SK-N-SH (cell line): ENCODE data around the gene TMEM179. TPM values are rescaled to one million over a fixed set of nuclear protein-coding genes. Genes with fewer than 3 reads are reported as not detected.

Source experiments
- CTCF ChIA-PET: fragments of 300-600, 350-600 bp; formaldehyde crosslinking; extraction: SDS; loops from one replicate; lab custom pipeline; 2021; lab: Yijun Ruan, JAX
- POLR2A ChIA-PET: fragments of 350-600 bp; sonication (Branson Sonifier 250); formaldehyde crosslinking; extraction: SDS; loops from one replicate; lab custom pipeline; 2020; ENCODE audit warnings: antibody characterized with exemption, inconsistent platforms; lab: Yijun Ruan, JAX
- DNase-seq: peaks from one replicate; pipeline ENCODE4 v3.0.0; 2012
- H2AFZ ChIP-seq: fragments of 200-600 bp; sonication (generic); 2 replicates; pipeline ENCODE4 v1.8.1; 2016; ENCODE audit warnings: antibody characterized with exemption, mild to moderate bottlenecking, low read depth
- H3F3A ChIP-seq: fragments of 200-600 bp; sonication (generic); replicated peaks from 2 replicates; pipeline ENCODE3; 2016; ENCODE audit warnings: antibody characterized with exemption, mild to moderate bottlenecking; ENCODE audit not compliant: insufficient read depth
- H3K27ac ChIP-seq, 2 experiments: fragments of 200-500 bp in 1 of 2; fragments of 200-600 bp in 1 of 2; sonication (Bioruptor generic) in 1 of 2; sonication (generic), shearing (Covaris generic) in 1 of 2; 2 replicates each; pipeline versions ENCODE4 v1.5.1 to v1.6.1; 2014 to 2016; ENCODE audit warnings: low read depth in 2 of 2, inconsistent platforms in 1 of 2, low read length in 1 of 2, mild to moderate bottlenecking in 1 of 2, mixed read lengths in 1 of 2
- H3K27me3 ChIP-seq: fragments of 200-600 bp; sonication (generic), shearing (Covaris generic); 2 replicates; pipeline ENCODE4 v1.6.1; 2016; ENCODE audit warnings: mixed run types; ENCODE audit not compliant: insufficient read depth
- H3K36me3 ChIP-seq, 2 experiments: fragments of 200-500 bp in 1 of 2; fragments of 200-600 bp in 1 of 2; sonication (Bioruptor generic) in 1 of 2; sonication (generic) in 1 of 2; replicated peaks in 1 of 2; 2 replicates each; pipeline versions ENCODE3 to v1.5.1; 2014 to 2016; ENCODE audit warnings: low read length in 1 of 2, mild to moderate bottlenecking in 1 of 2; ENCODE audit not compliant: insufficient read depth in 2 of 2, control insufficient read depth in 1 of 2
- H3K4me1 ChIP-seq, 2 experiments: fragments of 200-500 bp in 1 of 2; fragments of 200-600 bp in 1 of 2; sonication (Bioruptor generic) in 1 of 2; sonication (generic), shearing (Covaris generic) in 1 of 2; 2 replicates each; pipeline versions ENCODE4 v1.5.1 to v1.6.1; 2014 to 2016; ENCODE audit warnings: low read depth in 1 of 2, low read length in 1 of 2, mixed run types in 1 of 2; ENCODE audit not compliant: insufficient read depth in 2 of 2, control insufficient read depth in 1 of 2
- H3K4me2 ChIP-seq: fragments of 200-600 bp; sonication (generic), shearing (Covaris generic); 2 replicates; pipeline ENCODE4 v1.6.1; 2017; ENCODE audit warnings: mixed run types
- H3K4me3 ChIP-seq, 2 experiments: fragments of 200-500 bp in 1 of 2; fragments of 200-600 bp in 1 of 2; sonication (Bioruptor generic) in 1 of 2; sonication (generic), shearing (Covaris generic) in 1 of 2; 2 replicates each; pipeline versions ENCODE4 v1.5.1 to v1.8.1; 2014 to 2016; ENCODE audit warnings: low read depth in 2 of 2, inconsistent platforms in 1 of 2, low read length in 1 of 2, mild to moderate bottlenecking in 1 of 2, mixed read lengths in 1 of 2, moderate library complexity in 1 of 2
- H3K79me2 ChIP-seq: fragments of 200-600 bp; sonication (generic); 2 replicates; pipeline ENCODE4 v1.8.1; 2017; ENCODE audit warnings: mild to moderate bottlenecking; ENCODE audit not compliant: insufficient read depth
- H3K9ac ChIP-seq: fragments of 200-600 bp; sonication (generic); 2 replicates; pipeline ENCODE4 v1.6.1; 2017; ENCODE audit warnings: mixed run types
- H3K9me2 ChIP-seq: fragments of 200-600 bp; sonication (generic); 2 replicates; pipeline ENCODE4 v1.6.1; 2017; ENCODE audit warnings: mixed run types
- H3K9me3 ChIP-seq: fragments of 200-600 bp; sonication (generic); 2 replicates; pipeline ENCODE4 v1.6.1; 2017; ENCODE audit warnings: mixed run types, mild to moderate bottlenecking, moderate library complexity
- H4K20me1 ChIP-seq: fragments of 200-600 bp; sonication (generic); 2 replicates; pipeline ENCODE4 v1.6.1; 2017; ENCODE audit warnings: mild to moderate bottlenecking, mixed run types; ENCODE audit not compliant: insufficient read depth
- CTCF ChIP-seq: fragments of 200-600 bp; sonication (generic); IDR thresholded peaks from 2 replicates; pipeline ENCODE4 v1.6.1; 2017; ENCODE audit warnings: antibody characterized with exemption, mild to moderate bottlenecking, moderate library complexity
- EZH2phosphoT487 ChIP-seq: fragments of 200-600 bp; sonication (generic); IDR thresholded peaks from 2 replicates; pipeline ENCODE4 v1.6.1; 2017; ENCODE audit warnings: low read depth, mixed run types, mild to moderate bottlenecking, antibody characterized with exemption, moderate library complexity, borderline replicate concordance
- FOSL2 ChIP-seq: IDR thresholded peaks from 2 replicates; pipeline ENCODE4 v1.4.0; 2012; ENCODE audit warnings: low read depth, mild to moderate bottlenecking, moderate library complexity, borderline replicate concordance
- JUND ChIP-seq: IDR thresholded peaks from 2 replicates; pipeline ENCODE4 v1.4.0; 2012
- MEF2A ChIP-seq: IDR thresholded peaks from 2 replicates; pipeline ENCODE4 v1.4.0; 2012; ENCODE audit warnings: low read depth, borderline replicate concordance
- MXI1 ChIP-seq: IDR thresholded peaks from 2 replicates; pipeline ENCODE4 v1.6.1; 2012; ENCODE audit warnings: mild to moderate bottlenecking, low read depth, low read length, improper control_type of control experiment
- NFIC ChIP-seq: IDR thresholded peaks from 2 replicates; pipeline ENCODE4 v1.4.0; 2012; ENCODE audit warnings: borderline replicate concordance
- NRF1 ChIP-seq: IDR thresholded peaks from 2 replicates; pipeline ENCODE4 v1.6.1; 2012; ENCODE audit warnings: low read depth, mild to moderate bottlenecking, low read length
- POLR2AphosphoS5 ChIP-seq: IDR thresholded peaks from 2 replicates; pipeline ENCODE4 v1.6.1; 2012; ENCODE audit warnings: low read depth, low read length
- RCOR1 ChIP-seq: fragments of 150-350 bp; IDR thresholded peaks from 2 replicates; pipeline ENCODE4 v1.6.1; 2017; ENCODE audit warnings: antibody characterized with exemption, low read length
- REST ChIP-seq: IDR thresholded peaks from 2 replicates; pipeline ENCODE4 v1.6.1; 2012; ENCODE audit warnings: mild to moderate bottlenecking, low read depth, low read length, moderate library complexity
- RFX5 ChIP-seq: IDR thresholded peaks from 2 replicates; pipeline ENCODE4 v1.6.1; 2012; ENCODE audit warnings: mild to moderate bottlenecking, improper control_type of control experiment, low read length
- SMC3 ChIP-seq: IDR thresholded peaks from 2 replicates; pipeline ENCODE4 v1.6.1; 2012; ENCODE audit warnings: low read depth, low read length, improper control_type of control experiment
- TAF1 ChIP-seq: IDR thresholded peaks from 2 replicates; pipeline ENCODE4 v1.6.1; 2012; ENCODE audit warnings: low read depth, mild to moderate bottlenecking, low read length, moderate library complexity, borderline replicate concordance
- TEAD4 ChIP-seq: IDR thresholded peaks from 2 replicates; pipeline ENCODE4 v1.4.0; 2012; ENCODE audit warnings: mild to moderate bottlenecking, borderline replicate concordance; ENCODE audit not compliant: insufficient read depth
- USF2 ChIP-seq: fragments of 150-350 bp; IDR thresholded peaks from 2 replicates; pipeline ENCODE4 v1.6.1; 2017; ENCODE audit warnings: antibody characterized with exemption, low read length, low read depth, borderline replicate concordance
- YY1 ChIP-seq: IDR thresholded peaks from 2 replicates; pipeline ENCODE4 v1.4.0; 2012; ENCODE audit warnings: low read depth, mild to moderate bottlenecking
- ZBTB33 ChIP-seq: IDR thresholded peaks from 2 replicates; pipeline ENCODE4 v1.4.0; 2012; ENCODE audit warnings: low read depth, borderline replicate concordance
- WGBS: methylation state at CpG from one replicate; pipeline ENCODE4 v1.1.6; 2017; ENCODE audit warnings: low lambda C conversion rate; 5-methylcytosine and 5-hydroxymethylcytosine counted together
- polyA plus RNA-seq, 3 experiments: library from polyadenylated mRNA; depleted of rRNA; stranded (reverse); fragments of >200 nt; gene quantifications; 2 replicates each; pipeline ENCODE4 v1.2.3, GENCODE V29; 2012

TMEM179 gene
- polyA plus RNA-seq, 1 of the 3 experiments (the other 2 are of a cell fraction) = 1.7 TPM

- no peak for DNase-seq
- Histone ChIP-seq H3K36me3 (no peaks in the 10 kb centered on the region), H3K4me3 (no peak overlapping the region), H3K4me1 (peaks cover 0 to 83% of the 10 kb centered on the region in 2 experiments; a peak in 1 of 4 replicates), H3K27me3 (no peaks in the 10 kb centered on the region), H3F3A (no peaks in the 10 kb centered on the region), H3K9me3 (no peaks in the 10 kb centered on the region), H3K27ac (no peak overlapping the region; a peak in 1 of 4 replicates), H3K9me2 (no peaks in the 10 kb centered on the region), H2AFZ (no peak overlapping the region), H3K79me2 (no peaks in the 10 kb centered on the region), H3K4me2 (no peak overlapping the region), H4K20me1 (no peaks in the 10 kb centered on the region), H3K9ac (no peak overlapping the region)
- 47% methylated on average over 3 of the region's 3 CpGs for WGBS
- CTCF ChIA-PET = interaction anchor here (1.2 to 2.6 kb wide), 4 partner anchors 10 to 48 kb away, joined by 3 to 16 read pairs (median 4); no protein-coding TSS in a partner anchor
- TF ChIP-seq JUND = no peak
- TF ChIP-seq YY1 = no peak
- TF ChIP-seq RCOR1 = no peak
- TF ChIP-seq FOSL2 = no peak
- TF ChIP-seq NRF1 = no peak
- TF ChIP-seq ZBTB33 = no peak
- TF ChIP-seq USF2 = no peak
- TF ChIP-seq TAF1 = no peak
- TF ChIP-seq NFIC = no peak
- TF ChIP-seq POLR2AphosphoS5 = no peak
- POLR2A ChIA-PET = no interaction called here
Measured at GRCh38 chr14:104592292-104592672, 12.3 kb downstream of the TMEM179 start.

GRCh38 chr14:104591506-104592291 lies 12.9 kb downstream of the TMEM179 start:
- Histone ChIP-seq H3K27me3 (no peaks in the 10 kb centered on the region), H3K9ac (no peak overlapping the region), H2AFZ (no peak overlapping the region), H3K9me2 (no peaks in the 10 kb centered on the region), H3K36me3 (no peaks in the 10 kb centered on the region), H3K4me1 (peaks cover 0 to 88% of the 10 kb centered on the region in 2 experiments; a peak in 1 of 4 replicates), H3K4me2 (no peak overlapping the region), H3K79me2 (no peaks in the 10 kb centered on the region), H4K20me1 (no peaks in the 10 kb centered on the region), H3K9me3 (no peaks in the 10 kb centered on the region), H3K27ac (no peak overlapping the region; a peak in 1 of 4 replicates), H3F3A (no peaks in the 10 kb centered on the region), H3K4me3 (no peak overlapping the region)
- ChIA-PET POLR2A (interaction anchor here (1.5 kb wide), 1 partner anchor 10 kb away, joined by 4 read pairs; no protein-coding TSS in a partner anchor), CTCF (interaction anchor here (0.7 to 1.8 kb wide), 5 partner anchors 9 to 49 kb away, joined by 3 to 7 read pairs (median 4); partner anchors contain the start of gene C14orf180)
- WGBS = 76% methylated on average over 9 of the region's 26 CpGs
- no peak for DNase-seq
- TF ChIP-seq RFX5 (no peak), REST (no peak), CTCF (no peak), EZH2phosphoT487 (no peak), TAF1 (no peak), MXI1 (no peak), POLR2AphosphoS5 (no peak), MEF2A (no peak), SMC3 (no peak), TEAD4 (no peak)
